SU-DHL-6 (cell line): ENCODE measurements around the gene CDH23.

Experiments
- H2AFZ ChIP-seq: fragments of 200-600 bp; sonication (generic); 2 replicates; pipeline ENCODE4 v1.6.1; 2014; ENCODE audit warnings: low read depth, mild to moderate bottlenecking, moderate library complexity, mixed read lengths, antibody characterized with exemption, low read length; ENCODE audit not compliant: severe bottlenecking
- H3F3A ChIP-seq: fragments of 200-600 bp; shearing (Covaris generic); 2 replicates; pipeline ENCODE4 v1.6.0; 2016; ENCODE audit warnings: antibody characterized with exemption, mild to moderate bottlenecking; ENCODE audit not compliant: insufficient read depth
- H3K27ac ChIP-seq: fragments of 200-600 bp; sonication (generic); 2 replicates; pipeline ENCODE4 v1.5.1; 2016; ENCODE audit warnings: low read depth, mild to moderate bottlenecking, low read length, moderate library complexity, mixed read lengths
- H3K27me3 ChIP-seq: fragments of 200-600 bp; sonication (generic), shearing (Covaris generic); 2 replicates; pipeline ENCODE4 v1.6.0; 2014; ENCODE audit warnings: mild to moderate bottlenecking, low read length
- H3K36me3 ChIP-seq: fragments of 200-600 bp; sonication (generic); 2 replicates; pipeline ENCODE4 v1.6.1; 2014; ENCODE audit warnings: mild to moderate bottlenecking, low read length, mixed read lengths
- H3K4me2 ChIP-seq: fragments of 300-600, 200-600 bp; shearing (Covaris generic), sonication (generic); 2 replicates; pipeline ENCODE4 v1.6.0; 2014; ENCODE audit warnings: low read length, low read depth, mild to moderate bottlenecking; ENCODE audit not compliant: poor library complexity, severe bottlenecking
- H3K4me3 ChIP-seq: fragments of 200-600 bp; sonication (generic); 2 replicates; pipeline ENCODE4 v1.5.1; 2014; ENCODE audit warnings: antibody characterized with exemption, low read length, mild to moderate bottlenecking, mixed read lengths; ENCODE audit not compliant: insufficient read depth, poor library complexity, severe bottlenecking
- H3K79me2 ChIP-seq: fragments of 200-600 bp; sonication (generic); 2 replicates; pipeline ENCODE4 v1.6.1; 2014; ENCODE audit warnings: mild to moderate bottlenecking, low read length, moderate library complexity; ENCODE audit not compliant: insufficient read depth
- H3K9ac ChIP-seq: fragments of 200-600 bp; sonication (generic); 2 replicates; pipeline ENCODE4 v1.7.0; 2014; ENCODE audit warnings: mild to moderate bottlenecking, low read length
- H3K9me2 ChIP-seq: fragments of 200-600 bp; sonication (generic); replicated peaks from 2 replicates; pipeline ENCODE4 v1.6.1; 2014; ENCODE audit warnings: low read length; ENCODE audit not compliant: insufficient read depth
- H3K9me3 ChIP-seq: fragments of 200-600 bp; sonication (generic); 2 replicates; pipeline ENCODE4 v1.6.1; 2014; ENCODE audit warnings: low read length, mixed read lengths; ENCODE audit not compliant: insufficient read depth
- H4K20me1 ChIP-seq: fragments of 200-600 bp; sonication (generic); 2 replicates; pipeline ENCODE4 v1.6.1; 2014; ENCODE audit warnings: low read depth, mild to moderate bottlenecking, antibody characterized with exemption, low read length, moderate library complexity, mixed read lengths
- CTCF ChIP-seq: fragments of 200-600 bp; sonication (generic); IDR thresholded peaks from one replicate; pipeline ENCODE4 v1.5.1; 2017; ENCODE audit warnings: antibody characterized with exemption, mild to moderate bottlenecking, low read length, moderate library complexity; ENCODE audit not compliant: insufficient read depth, poor library complexity, severe bottlenecking
- EZH2phosphoT487 ChIP-seq: fragments of 200-600 bp; sonication (generic), shearing (Covaris generic); conservative IDR thresholded peaks from 2 replicates; pipeline ENCODE4 v1.6.1; 2018; ENCODE audit warnings: mild to moderate bottlenecking, antibody characterized with exemption, low read length, moderate library complexity, mixed read lengths

Gene CDH23

GRCh38 chr10:71585564-71586290 is 189.0 kb downstream of the CDH23 start:
- Histone ChIP-seq H3K9me3 (no peaks in the 10 kb centered on the region), H2AFZ (no peak overlapping the region), H3K27ac (no peak overlapping the region), H3K79me2 (no peaks in the 10 kb centered on the region), H4K20me1 (no peaks in the 10 kb centered on the region), H3K9ac (no peak overlapping the region), H3K9me2 (no peaks in the 10 kb centered on the region), H3K4me2 (no peak overlapping the region), H3K4me3 (no peak overlapping the region), H3F3A (no peaks in the 10 kb centered on the region), H3K27me3 (no peaks in the 10 kb centered on the region), H3K36me3 (no peaks in the 10 kb centered on the region)
- no peak for TF ChIP-seq CTCF
- no peak for TF ChIP-seq EZH2phosphoT487

GRCh38 chr10:71587941-71588573 is 191.3 kb downstream of the CDH23 start:
- Histone ChIP-seq H2AFZ (no peak overlapping the region), H4K20me1 (no peaks in the 10 kb centered on the region), H3K27me3 (no peaks in the 10 kb centered on the region), H3K9ac (no peak overlapping the region), H3K4me2 (no peak overlapping the region), H3K9me3 (no peaks in the 10 kb centered on the region), H3K9me2 (no peaks in the 10 kb centered on the region), H3K4me3 (no peak overlapping the region), H3F3A (no peaks in the 10 kb centered on the region), H3K27ac (no peak overlapping the region), H3K79me2 (no peaks in the 10 kb centered on the region), H3K36me3 (no peaks in the 10 kb centered on the region)
- TF ChIP-seq EZH2phosphoT487 (no peak), CTCF (no peak)

- Histone ChIP-seq H3K79me2 (no peaks in the 10 kb centered on the region), H3K27me3 (no peaks in the 10 kb centered on the region), H2AFZ (no peak overlapping the region), H3K4me3 (no peak overlapping the region), H4K20me1 (no peaks in the 10 kb centered on the region), H3K9me3 (no peaks in the 10 kb centered on the region), H3K27ac (no peak overlapping the region), H3K36me3 (no peaks in the 10 kb centered on the region), H3K9me2 (no peaks in the 10 kb centered on the region), H3K4me2 (no peak overlapping the region), H3K9ac (no peak overlapping the region), H3F3A (no peaks in the 10 kb centered on the region)
- TF ChIP-seq CTCF: no peak
- no peak for TF ChIP-seq EZH2phosphoT487
Measured at GRCh38 chr10:71588685-71589084, 192.0 kb downstream of the CDH23 start.
